SK-N-SH (cell line): ENCODE results near the gene WDFY2.

Experiments used
- CHD2 ChIP-seq: fragments of 150-350 bp; IDR thresholded peaks from 2 replicates; pipeline ENCODE4 v1.6.1; 2018; ENCODE audit warnings: low read length; ENCODE audit not compliant: partially characterized antibody
- ELF1 ChIP-seq: IDR thresholded peaks from 2 replicates; pipeline ENCODE4 v1.4.0; 2012
- EP300 ChIP-seq, 2 experiments: IDR thresholded peaks; 2 replicates each; pipeline versions ENCODE4 v1.4.0 to v1.6.1; 2012; ENCODE audit warnings: borderline replicate concordance in 1 of 2, low read depth in 1 of 2, low read length in 1 of 2
- EZH2phosphoT487 ChIP-seq: fragments of 200-600 bp; sonication (generic); IDR thresholded peaks from 2 replicates; pipeline ENCODE4 v1.6.1; 2017; ENCODE audit warnings: low read depth, mixed run types, mild to moderate bottlenecking, antibody characterized with exemption, moderate library complexity, borderline replicate concordance
- FOSL2 ChIP-seq: IDR thresholded peaks from 2 replicates; pipeline ENCODE4 v1.4.0; 2012; ENCODE audit warnings: low read depth, mild to moderate bottlenecking, moderate library complexity, borderline replicate concordance
- MXI1 ChIP-seq: IDR thresholded peaks from 2 replicates; pipeline ENCODE4 v1.6.1; 2012; ENCODE audit warnings: mild to moderate bottlenecking, low read depth, low read length, improper control_type of control experiment
- NRF1 ChIP-seq: IDR thresholded peaks from 2 replicates; pipeline ENCODE4 v1.6.1; 2012; ENCODE audit warnings: low read depth, mild to moderate bottlenecking, low read length
- POLR2AphosphoS5 ChIP-seq: IDR thresholded peaks from 2 replicates; pipeline ENCODE4 v1.6.1; 2012; ENCODE audit warnings: low read depth, low read length
- REST ChIP-seq: IDR thresholded peaks from 2 replicates; pipeline ENCODE4 v1.6.1; 2012; ENCODE audit warnings: mild to moderate bottlenecking, low read depth, low read length, moderate library complexity
- RXRA ChIP-seq: IDR thresholded peaks from 2 replicates; pipeline ENCODE4 v1.4.0; 2012; ENCODE audit warnings: low read depth, mild to moderate bottlenecking, borderline replicate concordance
- SIN3A ChIP-seq: IDR thresholded peaks from 2 replicates; pipeline ENCODE4 v1.6.1; 2012; ENCODE audit warnings: low read depth, mild to moderate bottlenecking, low read length, moderate library complexity, borderline replicate concordance
- SMC3 ChIP-seq: IDR thresholded peaks from 2 replicates; pipeline ENCODE4 v1.6.1; 2012; ENCODE audit warnings: low read depth, low read length, improper control_type of control experiment
- TF ChIP-seq, protein P1 (sequence below): fragments of 200-600 bp; sonication (generic); IDR thresholded peaks from 2 replicates; pipeline ENCODE4 v1.6.1; 2017; ENCODE audit warnings: antibody characterized with exemption, mild to moderate bottlenecking, moderate library complexity

DNA sequence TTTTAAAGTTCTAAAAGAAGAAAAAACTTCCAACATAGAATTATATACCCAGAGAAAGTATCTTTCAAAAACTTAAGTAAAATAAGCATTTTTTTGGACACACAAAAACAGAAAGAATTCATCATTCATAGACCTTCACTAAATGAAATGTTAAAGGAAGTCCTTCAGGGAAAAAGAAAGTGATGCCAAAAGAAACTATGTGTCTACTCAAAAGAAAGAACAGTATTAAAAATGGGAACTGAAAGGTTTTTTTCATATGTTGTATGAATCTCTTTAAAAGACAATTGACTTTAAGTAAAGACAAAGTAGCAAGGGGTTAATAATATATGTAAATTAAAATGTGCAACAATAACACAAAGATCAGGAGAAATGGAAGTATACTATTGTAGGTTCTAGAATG is 123.2 kb downstream of the WDFY2 start:
- TF ChIP-seq, protein P1, sequence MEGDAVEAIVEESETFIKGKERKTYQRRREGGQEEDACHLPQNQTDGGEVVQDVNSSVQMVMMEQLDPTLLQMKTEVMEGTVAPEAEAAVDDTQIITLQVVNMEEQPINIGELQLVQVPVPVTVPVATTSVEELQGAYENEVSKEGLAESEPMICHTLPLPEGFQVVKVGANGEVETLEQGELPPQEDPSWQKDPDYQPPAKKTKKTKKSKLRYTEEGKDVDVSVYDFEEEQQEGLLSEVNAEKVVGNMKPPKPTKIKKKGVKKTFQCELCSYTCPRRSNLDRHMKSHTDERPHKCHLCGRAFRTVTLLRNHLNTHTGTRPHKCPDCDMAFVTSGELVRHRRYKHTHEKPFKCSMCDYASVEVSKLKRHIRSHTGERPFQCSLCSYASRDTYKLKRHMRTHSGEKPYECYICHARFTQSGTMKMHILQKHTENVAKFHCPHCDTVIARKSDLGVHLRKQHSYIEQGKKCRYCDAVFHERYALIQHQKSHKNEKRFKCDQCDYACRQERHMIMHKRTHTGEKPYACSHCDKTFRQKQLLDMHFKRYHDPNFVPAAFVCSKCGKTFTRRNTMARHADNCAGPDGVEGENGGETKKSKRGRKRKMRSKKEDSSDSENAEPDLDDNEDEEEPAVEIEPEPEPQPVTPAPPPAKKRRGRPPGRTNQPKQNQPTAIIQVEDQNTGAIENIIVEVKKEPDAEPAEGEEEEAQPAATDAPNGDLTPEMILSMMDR, result no peak
- TF ChIP-seq RXRA (no peak), CHD2 (no peak), REST (no peak), SMC3 (no peak), POLR2AphosphoS5 (no peak), EZH2phosphoT487 (no peak), ELF1 (no peak), SIN3A (no peak), FOSL2 (no peak), NRF1 (no peak), EP300 (IDR thresholded peaks at IDR 0.05; ENCODE audit: borderline replicate concordance in 1 of 2, low read depth in 1 of 2, low read length in 1 of 2) (no peak), MXI1 (no peak)
